H1 (cell line): Measurements from ENCODE around the gene TMEM151B. TPM values are rescaled to one million over a fixed set of nuclear protein-coding genes. Genes with fewer than 3 reads are reported as not detected.

Experiments
- CHD2 ChIP-seq: IDR thresholded peaks from 2 replicates; pipeline ENCODE4 v1.6.1; 2012; ENCODE audit warnings: low read length, improper control_type of control experiment
- CTBP2 ChIP-seq: IDR thresholded peaks from 2 replicates; pipeline ENCODE4 v1.7.0; 2011; ENCODE audit warnings: borderline replicate concordance, mild to moderate bottlenecking, moderate library complexity, mixed read lengths, low read length; ENCODE audit not compliant: insufficient read depth, insufficient read length
- EGR1 ChIP-seq: IDR thresholded peaks from 2 replicates; pipeline ENCODE4 v1.6.1; 2011; ENCODE audit warnings: low read depth, low read length, borderline replicate concordance
- MAX ChIP-seq: IDR thresholded peaks from 2 replicates; pipeline ENCODE4 v1.6.1; 2012; ENCODE audit warnings: inconsistent platforms
- NANOG ChIP-seq: IDR thresholded peaks from 2 replicates; pipeline ENCODE4 v1.6.1; 2011; ENCODE audit warnings: low read length, low read depth, mild to moderate bottlenecking, inconsistent platforms; ENCODE audit not compliant: insufficient read depth, poor library complexity, severe bottlenecking
- RXRA ChIP-seq: IDR thresholded peaks from 2 replicates; pipeline ENCODE4 v1.6.1; 2011; ENCODE audit warnings: low read depth, mild to moderate bottlenecking, low read length, moderate library complexity; ENCODE audit not compliant: insufficient read depth
- TEAD4 ChIP-seq: IDR thresholded peaks from 2 replicates; pipeline ENCODE4 v1.6.1; 2012; ENCODE audit warnings: low read depth, low read length, inconsistent platforms, mixed read lengths
- YY1 ChIP-seq: IDR thresholded peaks from 2 replicates; pipeline ENCODE4 v1.6.1; 2011; ENCODE audit warnings: low read depth, mild to moderate bottlenecking, low read length
- polyA plus RNA-seq, 7 experiments: library from polyadenylated mRNA; depleted of rRNA in 3 of 7; stranded (reverse) in 5 of 7; unstranded in 2 of 7; fragments of >200 nt in 5 of 7; fragments of 200-250 nt in 2 of 7; gene quantifications; 1 replicate in 5 of 7; 2 replicates in 1 of 7; 4 replicates in 1 of 7; pipeline versions ENCODE4 v1.2.1 to v1.2.3, GENCODE V29; 2011 to 2013; ENCODE audit warnings: missing spikeins in 2 of 7, mixed read lengths in 2 of 7
- total RNA-seq: library from RNA; stranded (reverse); fragmentation: NEBNext Ultra II Directional; extraction: Animal tissue kit (Norgen Biotek cat#: 25700); gene quantifications from 2 replicates; pipeline ENCODE4 v1.2.1, GENCODE V29; 2021

The TMEM151B gene
- total and polyA plus RNA-seq, 2 of the 8 experiments (the other 6 are each of a cell fraction or from before 2014, with no cell fraction given): 8.0 to 15.5 TPM

- peak; percentile 60; the same call in 1 of the 2 replicates for TF ChIP-seq EGR1
- peak; percentile 13 for TF ChIP-seq CTBP2
- no peak for TF ChIP-seq RXRA
- TF ChIP-seq YY1: no peak
- no peak for TF ChIP-seq NANOG
- peak; percentile 54; the same call in 1 of the 2 replicates for TF ChIP-seq MAX
- TF ChIP-seq TEAD4: no peak
- peak; percentile 94 for TF ChIP-seq CHD2
These were observed 23.4 kb upstream of the TMEM151B start, which contains the start of gene HSP90AB1 (continued) for GRCh38 chr6:44246663-44247337.
